Naive thymus-derived CD8-positive, alpha-beta T cell (primary cell): ENCODE measurements around the gene PRRT1B. TPM values are rescaled to one million over a fixed set of nuclear protein-coding genes. Genes with fewer than 3 reads are reported as not detected.
A peak's percentile ranks its signal among the peaks of the same experiment; 100 is the strongest.

Source experiments
- ATAC-seq, 2 donors: fragments of 150-1000 bp; cut with Tn5 transposase in 1 of 2; sonication (Bioruptor Pico), chemical (Tn5 transposase) in 1 of 2; 1 replicate in 1 of 2; 2 replicates in 1 of 2; pipeline ENCODE4 v1.10.0; 2021; ENCODE audit warnings: mild to moderate bottlenecking in 2 of 2, moderate library complexity in 2 of 2
- POLR2A ChIA-PET: fragments of 350-600 bp; sonication (Branson Sonifier 250); formaldehyde crosslinking; loops from one replicate; lab custom pipeline; 2021; ENCODE audit warnings: antibody characterized with exemption; lab: Charles Lee
- DNase-seq, 10 donors: peaks; one replicate each; pipeline versions ENCODE4 v3.0.0 to v3.0.0-alpha.2; 2020 to 2022
- H3K27ac Mint-ChIP-seq, 10 donors: one replicate each; pipeline ENCODE4 v1.8.0; 2020 to 2022; ENCODE audit warnings: mild to moderate bottlenecking in 10 of 10, mixed read lengths in 10 of 10, moderate library complexity in 4 of 10, inconsistent platforms in 1 of 10
- H3K27me3 Mint-ChIP-seq, 5 donors: one replicate each; pipeline ENCODE4 v1.8.0; 2021 to 2022; ENCODE audit warnings: mixed read lengths in 5 of 5
- H3K36me3 Mint-ChIP-seq, 3 donors: one replicate each; pipeline ENCODE4 v1.8.0; 2020 to 2022; ENCODE audit warnings: mixed read lengths in 3 of 3, mild to moderate bottlenecking in 2 of 3, inconsistent platforms in 1 of 3
- H3K4me1 Mint-ChIP-seq, 4 donors: one replicate each; pipeline ENCODE4 v1.8.0; 2021 to 2022; ENCODE audit warnings: mixed read lengths in 4 of 4
- H3K4me3 Mint-ChIP-seq, 10 donors: one replicate each; pipeline ENCODE4 v1.8.0; 2020 to 2022; ENCODE audit warnings: mild to moderate bottlenecking in 10 of 10, mixed read lengths in 10 of 10, moderate library complexity in 6 of 10, inconsistent platforms in 1 of 10
- H3K9me3 Mint-ChIP-seq, 9 donors: one replicate each; pipeline ENCODE4 v1.8.0; 2020 to 2022; ENCODE audit warnings: mixed read lengths in 9 of 9, mild to moderate bottlenecking in 3 of 9, inconsistent platforms in 1 of 9, moderate library complexity in 1 of 9
- polyA plus RNA-seq, 3 donors: library from polyadenylated mRNA; unstranded; fragments of 300-500 nt; fragmentation: Illumina TruSeq; gene quantifications; one replicate each; pipeline ENCODE4 v1.2.3, GENCODE V29; 2021
- total RNA-seq, 8 experiments: library from RNA in 2 of 8; stranded (reverse) in 2 of 8; gene quantifications; one replicate each; pipeline ENCODE4 v1.2.3 and lab custom pipeline; 2021 to 2026

The PRRT1B gene
- total and polyA plus RNA-seq, 5 experiments from 2014 or later = not detected

DNA sequence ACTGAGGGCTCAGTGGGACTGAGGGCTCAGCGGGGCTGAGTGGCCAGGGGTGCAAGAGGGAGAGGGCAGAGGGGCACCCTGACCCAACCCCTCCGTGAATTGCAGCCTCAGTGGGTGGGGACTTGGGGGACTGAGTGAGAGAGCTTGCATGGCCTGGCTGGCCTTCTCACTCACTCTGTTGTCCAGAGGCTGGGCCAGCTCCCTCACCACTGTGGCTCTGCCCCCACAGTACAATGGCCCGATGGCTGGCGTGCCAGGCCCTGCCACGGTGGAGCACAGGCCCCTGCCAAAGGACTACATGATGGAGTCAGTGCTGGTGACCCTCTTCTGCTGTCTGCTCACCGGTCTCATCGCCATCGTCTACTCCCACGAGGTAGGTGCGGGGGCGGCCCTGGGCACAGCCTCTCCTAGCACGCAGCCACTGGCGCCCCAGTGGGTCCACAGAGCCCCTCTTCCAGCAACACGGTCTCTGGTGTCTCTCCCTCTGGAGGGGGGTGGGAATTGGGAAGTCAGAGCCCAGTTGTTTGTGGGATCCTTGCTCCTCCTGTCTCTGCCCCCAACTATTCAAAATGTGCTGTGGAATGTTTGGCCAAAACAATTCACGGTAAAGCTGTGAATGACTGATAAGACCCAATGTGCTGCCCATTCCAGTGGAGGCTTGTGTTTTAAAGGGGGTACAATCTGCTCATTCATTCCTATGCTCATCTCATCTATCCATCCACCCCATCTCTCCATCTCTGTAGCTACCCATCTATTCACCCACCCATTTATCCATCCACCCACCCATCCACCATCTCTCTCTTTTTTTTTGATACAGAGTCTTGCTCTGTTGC, 10.7 kb downstream of the PRRT1B start:
- POLR2A ChIA-PET = no interaction called here
- H3K36me3 Mint-ChIP-seq = no peaks in the 10 kb centered on the region
- no peak for ATAC-seq
- peaks cover 7 to 49% (median 32%) of the 10 kb centered on the region in 5 donors for H3K27me3 Mint-ChIP-seq
- no peaks in the 10 kb centered on the region for H3K9me3 Mint-ChIP-seq
- H3K4me3 Mint-ChIP-seq = peak overlapping the region in 3 of 10 donors; percentile 8 to 15 (median 14)
- peak overlapping the region in 2 of 10 donors; percentile 40 to 53 for H3K27ac Mint-ChIP-seq
- H3K4me1 Mint-ChIP-seq = peaks cover 0 to 12% (median 5%) of the 10 kb centered on the region in 4 donors
- no peak for DNase-seq

DNA sequence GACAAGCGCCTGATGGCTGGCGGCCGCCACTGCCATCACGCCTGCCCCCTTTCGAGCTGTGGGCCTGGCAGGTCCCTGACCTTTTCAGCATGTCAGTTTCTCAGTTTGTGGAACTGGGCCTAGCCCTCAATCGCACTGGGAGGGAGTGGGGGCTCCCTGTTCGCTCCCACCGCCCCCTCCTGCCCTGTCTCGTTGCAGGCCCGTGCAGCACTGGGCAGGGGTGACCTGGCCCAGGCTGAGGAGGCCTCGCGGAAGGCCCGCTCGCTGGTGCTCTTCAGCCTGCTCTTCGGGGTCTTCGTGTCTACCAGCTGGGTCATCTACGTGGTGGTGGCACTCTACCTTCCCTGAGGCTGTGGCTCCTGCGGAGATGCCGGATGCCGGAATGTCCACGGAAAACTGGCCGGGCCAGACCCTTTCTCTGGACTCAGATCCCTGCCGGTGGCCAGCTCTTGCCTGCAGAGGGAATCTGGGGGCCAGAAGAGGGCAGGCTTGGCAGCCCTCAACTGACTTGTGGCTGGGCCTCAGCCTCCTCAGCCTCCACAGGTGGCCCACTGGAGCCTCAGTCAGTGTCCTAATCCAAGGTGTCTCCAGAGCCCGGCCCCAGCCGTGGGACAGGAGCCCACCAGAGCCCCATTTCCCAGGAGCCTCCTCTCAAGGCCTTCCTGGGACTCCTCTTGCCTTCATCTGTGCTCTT, 12.7 kb downstream of the PRRT1B start:
- Mint-ChIP-seq H3K4me3 (no peak overlapping the region), H3K27ac (peak overlapping the region in 1 of 10 donors; percentile 19), H3K4me1 (peaks cover 0 to 12% (median 5%) of the 10 kb centered on the region in 4 donors), H3K36me3 (no peaks in the 10 kb centered on the region), H3K27me3 (peaks cover 3 to 35% (median 21%) of the 10 kb centered on the region in 5 donors), H3K9me3 (peaks cover 0 to 9% (median 0%) of the 10 kb centered on the region in 9 donors)
- DNase-seq (no peak), ATAC-seq (no peak)
- POLR2A ChIA-PET = interaction anchor here (0.9 kb wide), 1 partner anchor 23 kb away, joined by 3 read pairs; no protein-coding TSS in a partner anchor

DNA sequence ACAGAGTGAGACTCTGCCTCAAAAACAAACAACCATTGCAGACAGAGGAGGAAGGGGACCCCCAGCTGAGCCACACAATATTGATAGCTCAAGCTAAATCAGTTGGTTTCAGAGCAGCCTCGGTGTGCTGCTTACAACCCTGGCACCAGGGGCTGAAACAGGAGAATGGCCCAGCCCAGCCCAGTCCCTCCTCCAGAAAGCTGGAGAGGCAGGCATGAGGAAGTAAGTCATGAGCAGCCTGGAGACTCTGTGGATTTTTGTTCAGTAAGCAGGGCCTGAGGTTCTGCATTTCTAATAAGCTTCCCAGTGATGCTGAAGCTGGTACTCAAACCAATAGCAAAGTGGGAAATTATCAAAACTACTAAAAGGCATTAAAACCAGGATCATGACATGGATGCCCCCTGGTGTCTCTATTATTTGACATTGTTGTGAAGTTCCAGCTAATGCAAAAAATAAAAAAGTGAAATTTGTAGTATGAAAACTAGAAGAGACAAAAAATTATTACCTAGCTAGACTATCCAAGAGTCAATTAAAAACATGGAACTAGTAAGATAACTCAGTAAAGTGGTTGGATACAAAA, 14.2 kb downstream of the PRRT1B start:
- Mint-ChIP-seq H3K4me1 (peaks cover 0 to 12% (median 5%) of the 10 kb centered on the region in 4 donors), H3K27me3 (peaks cover 0 to 24% (median 14%) of the 10 kb centered on the region in 5 donors), H3K4me3 (no peak overlapping the region), H3K36me3 (no peaks in the 10 kb centered on the region), H3K27ac (peak overlapping the region in 1 of 10 donors; percentile 69), H3K9me3 (peaks cover 0 to 9% (median 0%) of the 10 kb centered on the region in 9 donors)
- DNase-seq (peak in 2 of 10 donors; percentile 19 to 25), ATAC-seq (no peak)
- POLR2A ChIA-PET = interaction anchor here (0.6 to 1.0 kb wide), 4 partner anchors 24 to 186 kb away, joined by 3 to 5 read pairs (median 3); no protein-coding TSS in a partner anchor

DNA sequence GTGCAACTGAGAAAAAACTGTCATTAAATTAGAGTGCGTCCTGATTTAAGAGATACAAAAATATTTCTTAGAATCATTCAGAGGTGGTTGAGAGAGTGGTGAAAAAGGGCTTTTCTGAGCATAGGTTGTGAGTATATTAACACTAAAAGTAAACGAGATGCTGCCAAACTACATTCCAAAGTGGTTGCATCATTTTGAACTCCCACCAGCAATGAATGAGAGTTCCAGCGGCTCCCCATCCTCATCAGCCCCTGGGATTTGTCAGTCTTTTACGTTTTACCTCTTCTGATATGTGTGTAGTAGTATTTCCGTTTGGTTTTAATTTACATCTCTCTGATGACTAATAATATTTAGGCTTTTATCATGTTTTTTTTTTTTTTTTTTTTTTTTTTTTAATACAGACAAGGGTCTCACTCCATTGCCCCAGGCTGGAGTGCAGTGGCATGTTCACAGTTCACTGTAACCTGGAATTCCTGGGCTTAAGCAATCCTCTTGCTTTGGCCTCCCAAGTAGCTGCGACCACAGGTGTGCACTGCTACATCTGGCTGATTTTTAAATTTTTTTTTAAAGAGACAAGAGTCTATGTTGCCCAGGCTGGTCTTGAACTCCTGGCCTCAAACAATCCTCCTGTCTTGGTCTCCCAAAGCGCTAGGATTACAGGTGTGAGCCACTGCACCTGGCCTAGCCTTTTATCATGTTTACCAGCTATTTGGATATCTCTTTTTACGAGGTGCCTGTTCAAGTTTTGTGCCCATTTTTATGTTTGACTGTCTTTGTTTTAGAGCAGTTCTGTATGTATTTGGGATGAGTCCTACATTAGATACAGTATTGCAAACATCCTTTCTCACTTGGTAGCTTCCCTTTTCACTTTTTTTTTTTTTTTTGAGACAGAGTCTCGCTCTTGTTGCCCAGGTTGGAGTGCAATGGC, 17.0 kb downstream of the PRRT1B start:
- peaks cover 0 to under 1% (median 0%) of the 10 kb centered on the region in 5 donors for H3K27me3 Mint-ChIP-seq
- POLR2A ChIA-PET = interaction anchor here (1.0 kb wide), 1 partner anchor 62 kb away, joined by 5 read pairs; no protein-coding TSS in a partner anchor
- H3K4me3 Mint-ChIP-seq = no peak overlapping the region
- DNase-seq = no peak
- peaks cover 0 to 1% (median 0%) of the 10 kb centered on the region in 4 donors for H3K4me1 Mint-ChIP-seq
- ATAC-seq = no peak
- H3K9me3 Mint-ChIP-seq = peaks cover 0 to 9% (median 0%) of the 10 kb centered on the region in 9 donors
- H3K27ac Mint-ChIP-seq = no peak overlapping the region
- H3K36me3 Mint-ChIP-seq = no peaks in the 10 kb centered on the region

DNA sequence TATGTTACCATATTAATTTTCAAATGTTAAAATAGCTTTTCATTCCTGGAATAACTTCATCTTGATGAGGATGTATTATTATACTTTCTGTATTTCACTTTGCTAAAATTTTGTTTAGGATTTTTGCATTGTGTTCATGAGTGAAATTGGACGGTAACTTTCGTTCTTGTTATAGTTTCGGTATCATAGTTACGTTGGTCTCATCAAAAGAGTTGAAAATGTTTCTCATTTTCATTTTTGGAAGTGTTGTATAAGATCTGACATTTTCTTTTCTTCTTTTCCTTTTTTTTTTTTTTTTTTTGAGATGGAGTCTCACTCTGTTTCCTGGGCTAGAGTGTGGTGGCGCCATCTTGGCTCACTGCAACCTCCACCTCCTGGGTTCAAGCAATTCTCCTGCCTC, 20.0 kb downstream of the PRRT1B start:
- H3K4me1 Mint-ChIP-seq = peaks cover 0 to 3% (median under 1%) of the 10 kb centered on the region in 4 donors
- H3K36me3 Mint-ChIP-seq = peaks cover 0 to 11% (median 5%) of the 10 kb centered on the region in 3 donors
- POLR2A ChIA-PET = interaction anchor here (0.7 kb wide), 1 partner anchor 89 kb away, joined by 4 read pairs; no protein-coding TSS in a partner anchor
- H3K27me3 Mint-ChIP-seq = no peaks in the 10 kb centered on the region
- no peak for ATAC-seq
- no peak overlapping the region for H3K27ac Mint-ChIP-seq
- peaks cover 0 to 9% (median 0%) of the 10 kb centered on the region in 9 donors for H3K9me3 Mint-ChIP-seq
- no peak for DNase-seq
- no peak overlapping the region for H3K4me3 Mint-ChIP-seq

DNA sequence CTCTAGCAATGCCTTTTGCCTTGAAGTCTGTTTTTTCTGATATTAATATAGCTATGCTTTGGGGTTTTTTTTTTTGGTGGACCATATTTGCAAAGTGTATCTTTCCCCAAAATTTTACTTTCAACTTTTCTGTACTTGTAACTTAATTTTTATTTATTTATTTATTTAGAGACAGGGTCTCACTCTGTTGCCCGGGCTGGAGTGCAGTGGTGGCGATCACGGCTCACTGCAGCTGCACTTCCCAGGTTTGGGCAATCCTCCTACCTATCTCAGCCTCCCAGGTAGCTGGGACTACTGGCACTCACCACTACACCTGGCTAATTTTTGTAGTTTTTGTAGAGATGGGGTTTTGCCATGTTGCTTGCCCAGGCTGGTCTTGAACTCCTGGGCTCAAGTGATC, 20.8 kb downstream of the PRRT1B start:
- DNase-seq (no peak), ATAC-seq (no peak)
- Mint-ChIP-seq H3K27ac (peak overlapping the region in 1 of 10 donors; percentile 53), H3K4me1 (peaks cover 0 to 3% (median under 1%) of the 10 kb centered on the region in 4 donors), H3K9me3 (peaks cover 0 to 9% (median 0%) of the 10 kb centered on the region in 9 donors), H3K4me3 (no peak overlapping the region), H3K27me3 (no peaks in the 10 kb centered on the region), H3K36me3 (peaks cover 0 to 12% (median 6%) of the 10 kb centered on the region in 3 donors)
- POLR2A ChIA-PET = interaction anchor here (0.7 kb wide), 1 partner anchor 90 kb away, joined by 4 read pairs; no protein-coding TSS in a partner anchor

DNA sequence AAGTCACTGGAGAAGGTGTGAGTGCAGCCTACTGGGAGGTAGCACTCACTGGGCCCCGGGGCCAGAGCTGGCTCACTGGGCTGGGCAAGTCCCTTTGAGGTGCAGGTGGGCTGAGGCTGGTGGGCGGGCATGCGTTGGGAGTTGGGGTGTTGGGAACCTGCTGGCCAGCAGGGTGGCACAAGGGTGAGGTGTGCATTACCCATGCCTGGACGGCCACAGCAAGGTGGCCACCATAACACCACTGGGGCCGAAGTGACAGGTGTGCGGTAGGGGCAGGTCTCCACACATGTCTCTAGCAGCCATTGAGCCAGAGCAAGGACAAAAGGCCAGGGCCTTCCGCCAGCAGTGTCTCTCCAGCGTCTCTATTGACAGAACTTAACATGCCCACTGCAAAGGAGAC, 22.6 kb downstream of the PRRT1B start:
- H3K4me1 Mint-ChIP-seq = peaks cover 0 to 3% (median under 1%) of the 10 kb centered on the region in 4 donors
- no peak for ATAC-seq
- H3K9me3 Mint-ChIP-seq = peaks cover 0 to under 1% (median 0%) of the 10 kb centered on the region in 9 donors
- DNase-seq = no peak
- H3K27ac Mint-ChIP-seq = peak overlapping the region in 1 of 10 donors; percentile 83
- peaks cover 0 to 18% (median 9%) of the 10 kb centered on the region in 3 donors for H3K36me3 Mint-ChIP-seq
- H3K4me3 Mint-ChIP-seq = no peak overlapping the region
- H3K27me3 Mint-ChIP-seq = no peaks in the 10 kb centered on the region
- POLR2A ChIA-PET = no interaction called here

DNA sequence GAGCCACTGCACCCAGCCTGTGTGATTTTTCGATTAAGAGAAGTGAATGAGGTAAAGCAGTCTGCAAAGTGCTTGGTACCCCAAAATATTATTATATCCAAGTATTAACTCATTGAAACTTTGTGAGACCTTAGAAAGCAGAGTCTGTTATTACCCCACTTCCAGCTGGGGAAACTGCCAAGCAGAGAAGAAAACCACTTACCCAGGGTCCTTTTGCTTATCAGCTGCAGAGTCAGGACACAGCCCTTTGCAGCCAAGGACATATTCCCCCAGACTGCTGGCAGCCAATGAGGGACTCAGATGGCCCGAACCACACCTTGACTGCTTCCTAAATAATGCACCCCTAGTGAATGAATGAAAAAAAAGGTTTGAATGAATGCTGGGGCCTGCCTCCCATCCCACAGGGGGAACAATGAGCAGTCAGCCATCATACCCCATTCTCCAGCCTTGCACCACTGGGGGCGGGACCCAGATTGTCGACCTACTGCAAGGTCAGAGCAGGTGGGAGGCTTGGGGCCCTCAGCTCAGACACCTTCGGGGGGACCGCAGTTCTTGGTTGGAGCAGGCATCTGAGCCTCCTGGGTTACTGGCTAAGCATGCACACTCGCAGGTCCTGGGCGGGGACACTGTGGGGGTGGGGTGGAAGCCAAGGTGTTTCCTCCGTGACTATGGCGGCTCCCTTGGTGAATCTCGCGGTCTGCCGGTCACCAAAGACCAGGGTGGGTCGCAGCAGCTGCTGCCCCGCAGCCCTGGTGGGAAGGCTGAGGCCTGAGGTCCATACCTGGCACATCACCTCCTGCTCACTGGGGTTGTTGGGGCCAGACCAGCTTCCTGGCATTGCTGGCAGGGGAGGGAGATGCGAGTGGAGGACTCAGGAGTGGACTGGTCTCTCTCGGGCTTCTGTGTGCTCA, 29.7 kb downstream of the PRRT1B start:
- POLR2A ChIA-PET = interaction anchor here (1.3 kb wide), 1 partner anchor 10 kb away, joined by 3 read pairs; no protein-coding TSS in a partner anchor
- ATAC-seq = no peak
- H3K9me3 Mint-ChIP-seq = no peaks in the 10 kb centered on the region
- no peak for DNase-seq
- no peak overlapping the region for H3K27ac Mint-ChIP-seq
- H3K4me3 Mint-ChIP-seq = no peak overlapping the region
- H3K36me3 Mint-ChIP-seq = peaks cover 0 to 12% (median 8%) of the 10 kb centered on the region in 3 donors
- H3K27me3 Mint-ChIP-seq = no peaks in the 10 kb centered on the region
- peaks cover 15 to 26% (median 23%) of the 10 kb centered on the region in 4 donors for H3K4me1 Mint-ChIP-seq

DNA sequence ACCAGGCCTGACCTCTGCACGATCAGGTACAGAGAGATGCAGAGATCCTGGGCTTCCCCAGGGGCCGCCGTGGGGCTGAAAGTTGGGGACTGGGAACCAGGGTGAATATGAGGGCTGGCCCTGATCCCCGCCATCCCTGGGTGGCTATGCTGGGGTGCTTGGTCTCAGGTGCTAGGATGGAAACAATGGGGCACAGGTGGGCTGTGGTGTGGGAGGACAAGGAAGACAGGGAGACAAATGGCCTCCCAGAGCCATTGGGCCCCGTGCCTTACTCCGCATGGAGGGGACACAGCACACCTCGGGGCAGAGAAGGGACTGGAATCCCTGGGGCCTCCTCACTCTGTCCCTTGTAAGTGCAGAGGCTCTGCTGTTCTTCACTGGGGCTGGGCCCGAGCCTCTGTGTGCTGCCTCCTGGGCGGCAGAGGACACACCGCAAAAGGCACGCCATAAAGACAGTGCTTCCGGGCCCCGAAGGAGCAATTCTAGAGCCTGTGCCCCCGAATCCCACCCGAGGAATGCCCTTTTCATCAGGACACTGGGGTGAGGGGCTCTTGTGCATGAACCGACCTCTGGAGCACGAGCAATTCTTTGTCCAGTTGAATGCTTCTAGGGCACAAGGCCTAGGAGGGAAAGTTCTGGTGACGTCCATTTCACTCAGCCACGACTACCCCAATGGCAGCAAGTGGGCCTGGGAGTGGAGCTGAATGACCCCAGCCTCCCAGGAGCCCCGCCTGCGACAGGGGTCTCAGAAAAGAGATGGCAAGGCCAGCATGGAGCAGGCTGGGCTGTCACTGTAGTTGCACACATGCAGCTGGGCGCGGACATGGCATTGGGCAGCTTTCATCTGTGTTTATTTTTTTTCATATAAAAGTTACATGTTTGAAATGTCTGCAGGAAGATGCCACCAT, 30.9 kb downstream of the PRRT1B start:
- Mint-ChIP-seq H3K36me3 (peaks cover 0 to 19% (median 7%) of the 10 kb centered on the region in 3 donors), H3K27me3 (no peaks in the 10 kb centered on the region), H3K4me1 (peaks cover 15 to 27% (median 23%) of the 10 kb centered on the region in 4 donors), H3K9me3 (no peaks in the 10 kb centered on the region), H3K27ac (peak overlapping the region in 5 of 10 donors; percentile 8 to 44 (median 31)), H3K4me3 (no peak overlapping the region)
- ATAC-seq (no peak), DNase-seq (no peak)
- POLR2A ChIA-PET = interaction anchor here (1.3 kb wide), 1 partner anchor 9 kb away, joined by 3 read pairs; no protein-coding TSS in a partner anchor
